ENCODE data around the gene PIGB.
A peak's percentile ranks its signal among the peaks of the same experiment; 100 is the strongest.

Gene PIGB

GRCh38 chr15:55320238-55320550 lies 1.2 kb downstream of the PIGB start:
- peaks cover 2% of the 10 kb centered on the region for H3K4me1 ChIP-seq (ENCODE audit: control insufficient read depth, insufficient read depth, low read length)
- H3K27me3 ChIP-seq (ENCODE audit: control insufficient read depth, insufficient read depth, low read length), result no peaks in the 10 kb centered on the region
- no peak overlapping the region for H3K9ac ChIP-seq (ENCODE audit: low read depth, low read length)
- no peak overlapping the region for H3K4me3 ChIP-seq (ENCODE audit: low read depth, low read length)
- no peaks in the 10 kb centered on the region for H3K36me3 ChIP-seq (ENCODE audit: control insufficient read depth, insufficient read depth, low read length)
- no peaks in the 10 kb centered on the region for H3K9me3 ChIP-seq (ENCODE audit: control insufficient read depth, insufficient read depth, low read length)

- H3K9ac ChIP-seq (ENCODE audit: low read depth, low read length), result no peak overlapping the region
- H3K27me3 ChIP-seq (ENCODE audit: control insufficient read depth, insufficient read depth, low read length), result no peaks in the 10 kb centered on the region
- H3K36me3 ChIP-seq (ENCODE audit: control insufficient read depth, insufficient read depth, low read length), result no peaks in the 10 kb centered on the region
- peaks cover 2% of the 10 kb centered on the region for H3K4me1 ChIP-seq (ENCODE audit: control insufficient read depth, insufficient read depth, low read length)
- H3K9me3 ChIP-seq (ENCODE audit: control insufficient read depth, insufficient read depth, low read length), result no peaks in the 10 kb centered on the region
- H3K4me3 ChIP-seq (ENCODE audit: low read depth, low read length), result no peak overlapping the region
Observed at GRCh38 chr15:55320963-55321362, 1.9 kb downstream of the PIGB start.

GRCh38 chr15:55322467-55322866 lies 3.4 kb downstream of the PIGB start:
- no peak overlapping the region for H3K4me3 ChIP-seq (ENCODE audit: low read depth, low read length)
- H3K4me1 ChIP-seq (ENCODE audit: control insufficient read depth, insufficient read depth, low read length), result peaks cover 2% of the 10 kb centered on the region
- H3K9ac ChIP-seq (ENCODE audit: low read depth, low read length), result no peak overlapping the region
- H3K36me3 ChIP-seq (ENCODE audit: control insufficient read depth, insufficient read depth, low read length), result no peaks in the 10 kb centered on the region
- no peaks in the 10 kb centered on the region for H3K9me3 ChIP-seq (ENCODE audit: control insufficient read depth, insufficient read depth, low read length)
- H3K27me3 ChIP-seq (ENCODE audit: control insufficient read depth, insufficient read depth, low read length), result no peaks in the 10 kb centered on the region

GRCh38 chr15:55327387-55327786 lies 8.4 kb downstream of the PIGB start:
- Histone ChIP-seq H3K27me3 (ENCODE audit: control insufficient read depth, insufficient read depth, low read length) (no peaks in the 10 kb centered on the region), H3K36me3 (ENCODE audit: control insufficient read depth, insufficient read depth, low read length) (no peaks in the 10 kb centered on the region), H3K9ac (ENCODE audit: low read depth, low read length) (no peak overlapping the region), H3K4me1 (ENCODE audit: control insufficient read depth, insufficient read depth, low read length) (peaks cover 2% of the 10 kb centered on the region), H3K4me3 (ENCODE audit: low read depth, low read length) (no peak overlapping the region), H3K9me3 (ENCODE audit: control insufficient read depth, insufficient read depth, low read length) (no peaks in the 10 kb centered on the region)

GRCh38 chr15:55334371-55334770 lies 15.3 kb downstream of the PIGB start:
- Histone ChIP-seq H3K9ac (ENCODE audit: low read depth, low read length) (no peak overlapping the region), H3K27me3 (ENCODE audit: control insufficient read depth, insufficient read depth, low read length) (no peaks in the 10 kb centered on the region), H3K4me1 (ENCODE audit: control insufficient read depth, insufficient read depth, low read length) (no peaks in the 10 kb centered on the region), H3K36me3 (ENCODE audit: control insufficient read depth, insufficient read depth, low read length) (no peaks in the 10 kb centered on the region), H3K9me3 (ENCODE audit: control insufficient read depth, insufficient read depth, low read length) (no peaks in the 10 kb centered on the region), H3K4me3 (ENCODE audit: low read depth, low read length) (no peak overlapping the region)

- Histone ChIP-seq H3K9me3 (ENCODE audit: control insufficient read depth, insufficient read depth, low read length) (no peaks in the 10 kb centered on the region), H3K27me3 (ENCODE audit: control insufficient read depth, insufficient read depth, low read length) (no peaks in the 10 kb centered on the region), H3K36me3 (ENCODE audit: control insufficient read depth, insufficient read depth, low read length) (no peaks in the 10 kb centered on the region), H3K4me3 (ENCODE audit: low read depth, low read length) (no peak overlapping the region), H3K4me1 (ENCODE audit: control insufficient read depth, insufficient read depth, low read length) (no peaks in the 10 kb centered on the region), H3K9ac (ENCODE audit: low read depth, low read length) (no peak overlapping the region)
Observed at GRCh38 chr15:55334997-55335396, 16.0 kb downstream of the PIGB start.

- H3K4me3 ChIP-seq (ENCODE audit: low read depth, low read length), result no peak overlapping the region
- H3K9ac ChIP-seq (ENCODE audit: low read depth, low read length), result no peak overlapping the region
- H3K4me1 ChIP-seq (ENCODE audit: control insufficient read depth, insufficient read depth, low read length), result no peaks in the 10 kb centered on the region
- H3K27me3 ChIP-seq (ENCODE audit: control insufficient read depth, insufficient read depth, low read length), result no peaks in the 10 kb centered on the region
- H3K9me3 ChIP-seq (ENCODE audit: control insufficient read depth, insufficient read depth, low read length), result no peaks in the 10 kb centered on the region
- H3K36me3 ChIP-seq (ENCODE audit: control insufficient read depth, insufficient read depth, low read length), result no peaks in the 10 kb centered on the region
Observed at GRCh38 chr15:55337160-55337559, 18.1 kb downstream of the PIGB start.

- H3K4me3 ChIP-seq (ENCODE audit: low read depth, low read length), result no peak overlapping the region
- H3K9me3 ChIP-seq (ENCODE audit: control insufficient read depth, insufficient read depth, low read length), result no peaks in the 10 kb centered on the region
- peaks cover 15% of the 10 kb centered on the region for H3K4me1 ChIP-seq (ENCODE audit: control insufficient read depth, insufficient read depth, low read length)
- no peak overlapping the region for H3K9ac ChIP-seq (ENCODE audit: low read depth, low read length)
- H3K36me3 ChIP-seq (ENCODE audit: control insufficient read depth, insufficient read depth, low read length), result no peaks in the 10 kb centered on the region
- H3K27me3 ChIP-seq (ENCODE audit: control insufficient read depth, insufficient read depth, low read length), result no peaks in the 10 kb centered on the region
Observed at GRCh38 chr15:55343168-55343567, 24.1 kb downstream of the PIGB start.

GRCh38 chr15:55344206-55344605 lies 25.2 kb downstream of the PIGB start:
- Histone ChIP-seq H3K4me3 (ENCODE audit: low read depth, low read length) (no peak overlapping the region), H3K9ac (ENCODE audit: low read depth, low read length) (no peak overlapping the region), H3K27me3 (ENCODE audit: control insufficient read depth, insufficient read depth, low read length) (no peaks in the 10 kb centered on the region)

GRCh38 chr15:55348281-55348778 lies 29.3 kb downstream of the PIGB start:
- peaks cover 20% of the 10 kb centered on the region for H3K4me1 ChIP-seq (ENCODE audit: control insufficient read depth, insufficient read depth, low read length)
- no peaks in the 10 kb centered on the region for H3K27me3 ChIP-seq (ENCODE audit: control insufficient read depth, insufficient read depth, low read length)
- H3K4me3 ChIP-seq (ENCODE audit: low read depth, low read length), result no peak overlapping the region
- no peaks in the 10 kb centered on the region for H3K36me3 ChIP-seq (ENCODE audit: control insufficient read depth, insufficient read depth, low read length)
- no peak overlapping the region for H3K9ac ChIP-seq (ENCODE audit: low read depth, low read length)
- H3K9me3 ChIP-seq (ENCODE audit: control insufficient read depth, insufficient read depth, low read length), result no peaks in the 10 kb centered on the region

More at GRCh38 chr15:55344206-55344605, 25.2 kb downstream of the PIGB start:
- H3K36me3 ChIP-seq (ENCODE audit: control insufficient read depth, insufficient read depth, low read length), result no peaks in the 10 kb centered on the region
- peaks cover 15% of the 10 kb centered on the region for H3K4me1 ChIP-seq (ENCODE audit: control insufficient read depth, insufficient read depth, low read length)
- no peaks in the 10 kb centered on the region for H3K9me3 ChIP-seq (ENCODE audit: control insufficient read depth, insufficient read depth, low read length)

GRCh38 chr15:55349282-55349681 lies 30.3 kb downstream of the PIGB start:
- peaks cover 12% of the 10 kb centered on the region for H3K4me1 ChIP-seq (ENCODE audit: control insufficient read depth, insufficient read depth, low read length)
- no peaks in the 10 kb centered on the region for H3K27me3 ChIP-seq (ENCODE audit: control insufficient read depth, insufficient read depth, low read length)
- no peak overlapping the region for H3K9ac ChIP-seq (ENCODE audit: low read depth, low read length)
- H3K36me3 ChIP-seq (ENCODE audit: control insufficient read depth, insufficient read depth, low read length), result no peaks in the 10 kb centered on the region
- no peaks in the 10 kb centered on the region for H3K9me3 ChIP-seq (ENCODE audit: control insufficient read depth, insufficient read depth, low read length)
- no peak overlapping the region for H3K4me3 ChIP-seq (ENCODE audit: low read depth, low read length)

GRCh38 chr15:55353025-55353424 lies 34.0 kb downstream of the PIGB start:
- no peaks in the 10 kb centered on the region for H3K9me3 ChIP-seq (ENCODE audit: control insufficient read depth, insufficient read depth, low read length)
- no peaks in the 10 kb centered on the region for H3K36me3 ChIP-seq (ENCODE audit: control insufficient read depth, insufficient read depth, low read length)
- H3K4me1 ChIP-seq (ENCODE audit: control insufficient read depth, insufficient read depth, low read length), result peaks cover 8% of the 10 kb centered on the region
- no peak overlapping the region for H3K9ac ChIP-seq (ENCODE audit: low read depth, low read length)
- H3K27me3 ChIP-seq (ENCODE audit: control insufficient read depth, insufficient read depth, low read length), result no peaks in the 10 kb centered on the region
- peak overlapping the region; percentile 4 for H3K4me3 ChIP-seq (ENCODE audit: low read depth, low read length)
